Frontal cortex (tissue), 4 donors: ENCODE data around the gene LIN7B. TPM values are rescaled to one million over a fixed set of nuclear protein-coding genes. Genes with fewer than 3 reads are reported as not detected.

ENCODE experiments used
- DNase-seq, 2 donors: peaks; one replicate each; pipeline ENCODE4 v3.0.0; 2012; ENCODE audit warnings: low spot score in 2 of 2
- FAIRE-seq: peaks from 2 replicates; lab custom pipeline; 2012; peaks lifted over from hg19 to GRCh38; lab: Jason Lieb, UNC
- total RNA-seq: library from RNA; depleted of rRNA; stranded (reverse); fragments of >200 nt; gene quantifications from one replicate; pipeline ENCODE4 v1.2.3, GENCODE V29; 2014
- donor health status: control.
- donor health status: control.
- donor health status: control.

Gene LIN7B
- total RNA-seq, 1 donor from 2014 or later: 31.0 TPM

GRCh38 chr19:49092686-49093085, 21.5 kb upstream of the LIN7B start:
- FAIRE-seq (no peak), DNase-seq (no peak)

DNA sequence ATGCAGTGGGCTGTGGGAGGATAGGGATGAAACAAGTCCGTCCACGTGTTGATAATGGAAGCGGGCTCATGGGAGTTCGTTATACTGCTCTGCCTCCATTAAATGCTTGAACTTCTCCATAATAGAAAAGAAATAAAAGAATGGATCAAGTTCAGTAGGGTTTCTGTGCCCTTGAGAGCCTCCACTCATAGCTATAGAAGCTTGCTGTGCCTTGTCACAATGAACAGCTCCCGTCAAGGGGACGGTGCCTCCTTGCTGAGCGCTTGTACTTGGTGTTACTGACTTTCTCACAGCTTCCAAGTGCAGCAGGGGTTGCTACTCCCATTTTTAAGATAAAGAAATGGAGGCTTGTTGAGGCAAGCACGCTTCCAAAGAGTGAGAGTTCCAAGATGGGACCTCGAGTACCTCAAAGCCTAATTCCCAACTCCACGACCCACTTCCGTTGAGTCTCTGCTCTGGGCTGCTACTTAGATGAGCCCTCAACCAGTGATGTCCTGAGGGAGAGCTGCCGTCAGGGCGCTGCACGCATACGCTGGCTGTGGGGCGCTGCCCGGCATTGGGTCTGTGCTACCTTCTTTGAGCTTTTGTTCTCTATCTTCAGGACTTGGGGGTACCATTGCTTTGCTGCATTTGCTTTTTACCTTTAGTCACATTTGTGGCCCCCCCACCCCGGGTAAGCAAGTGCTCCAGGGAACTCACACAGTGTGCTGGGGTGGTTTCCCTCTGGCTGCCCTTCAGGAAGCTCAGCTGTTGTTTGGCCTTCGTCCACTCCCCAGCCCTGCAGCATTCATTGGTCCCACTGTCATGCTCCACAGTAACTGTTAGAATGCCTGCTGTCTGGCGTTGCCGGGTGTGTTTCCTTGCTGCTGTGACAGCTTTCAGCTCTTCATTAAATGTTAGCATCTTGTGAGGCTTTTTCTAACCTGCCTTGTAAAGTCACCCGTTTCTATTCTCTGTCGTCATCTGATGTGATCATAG, 19.4 kb upstream of the LIN7B start:
- FAIRE-seq: no peak
- no peak for DNase-seq

DNA sequence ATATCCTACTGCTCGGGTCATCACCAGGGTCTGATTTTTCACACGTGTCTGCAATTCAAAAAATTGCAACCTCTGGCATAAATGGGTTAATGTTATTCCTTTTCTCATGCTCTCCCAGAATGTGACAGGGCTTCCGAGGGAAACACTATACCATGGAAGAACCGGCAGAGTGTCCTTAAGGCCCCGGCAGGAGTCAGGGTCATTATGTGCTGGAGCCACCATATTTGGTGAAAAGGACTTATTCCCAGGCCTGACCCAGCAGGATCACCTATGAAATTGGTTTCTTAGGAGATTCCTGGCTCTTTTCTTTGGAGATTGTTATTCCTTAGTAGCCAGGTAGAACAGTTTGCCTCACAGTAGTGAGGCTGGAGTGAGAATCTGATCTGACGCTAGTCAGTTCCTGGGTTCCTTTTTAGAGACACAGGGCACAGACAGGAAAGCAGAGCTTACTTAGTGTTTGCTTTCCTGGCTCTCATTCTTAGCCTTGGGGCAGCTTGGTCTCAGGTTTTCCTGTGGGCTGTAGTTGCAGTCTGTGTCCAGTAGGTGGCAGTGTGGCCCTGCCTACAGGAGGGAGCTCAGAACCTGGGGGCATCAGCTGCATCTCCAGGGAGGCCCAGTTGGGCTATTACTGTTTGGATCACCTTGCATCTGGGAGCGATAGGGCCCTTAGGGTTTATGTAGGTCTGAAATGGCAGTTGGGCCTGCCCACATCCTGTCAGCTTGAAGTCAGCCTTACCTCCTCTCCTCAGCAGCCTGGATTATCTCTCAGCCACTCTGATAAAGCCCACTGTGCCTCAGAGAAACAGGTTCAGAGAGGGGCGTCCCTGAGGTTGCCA, 16.5 kb upstream of the LIN7B start:
- no peak for FAIRE-seq

DNA sequence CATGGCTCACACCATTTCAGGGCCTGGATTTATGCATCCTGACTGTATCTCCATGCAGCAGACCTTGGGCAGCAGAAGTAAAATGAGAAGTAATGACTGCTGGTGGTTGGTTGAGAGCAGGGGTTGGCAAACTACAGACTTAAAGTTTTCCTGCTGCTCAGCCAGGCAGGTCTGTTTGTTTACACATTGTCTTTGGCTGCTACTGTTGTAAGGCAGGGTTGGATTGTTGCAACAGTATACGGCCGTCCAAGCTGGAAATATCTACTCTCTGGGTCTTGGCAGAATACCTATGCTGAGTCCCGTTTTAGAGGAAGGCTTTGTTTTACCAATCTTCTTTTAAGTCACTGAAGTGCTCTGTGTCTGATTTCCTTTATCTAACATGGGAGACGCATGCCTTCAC, 15.4 kb upstream of the LIN7B start:
- FAIRE-seq (no peak), DNase-seq (no peak)

More for the DNA sequence above, 16.5 kb upstream of the LIN7B start:
- peak; percentile 69 to 80 for DNase-seq

- DNase-seq: no peak
- no peak for FAIRE-seq
Measured at GRCh38 chr19:49101160-49101559, 13.0 kb upstream of the LIN7B start.

DNA sequence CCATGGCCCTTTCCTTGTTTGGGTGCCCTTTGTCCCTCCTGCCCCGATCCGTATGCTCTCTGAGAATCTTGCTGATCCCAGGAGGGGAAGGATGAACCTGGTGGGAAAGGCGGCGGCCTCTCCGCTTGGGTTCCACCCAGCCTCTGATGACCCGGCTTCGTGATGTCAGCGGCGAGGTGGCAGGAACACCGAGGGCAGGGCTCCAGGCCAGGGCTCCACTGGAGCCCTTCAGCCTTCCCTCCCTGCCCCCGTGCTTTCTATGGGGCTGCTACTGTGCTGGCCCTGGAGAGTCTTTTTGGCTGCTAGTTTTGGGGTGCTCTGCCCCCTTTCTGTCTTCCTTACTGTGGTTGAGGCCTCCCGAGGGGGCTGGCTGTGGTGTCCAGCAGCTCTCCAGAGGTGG, 11.9 kb upstream of the LIN7B start:
- DNase-seq: no peak
- no peak for FAIRE-seq

- no peak for FAIRE-seq
- no peak for DNase-seq
Measured at GRCh38 chr19:49103331-49104085, 10.7 kb upstream of the LIN7B start.

GRCh38 chr19:49104229-49104864, 9.8 kb upstream of the LIN7B start:
- FAIRE-seq: no peak
- no peak for DNase-seq

DNA sequence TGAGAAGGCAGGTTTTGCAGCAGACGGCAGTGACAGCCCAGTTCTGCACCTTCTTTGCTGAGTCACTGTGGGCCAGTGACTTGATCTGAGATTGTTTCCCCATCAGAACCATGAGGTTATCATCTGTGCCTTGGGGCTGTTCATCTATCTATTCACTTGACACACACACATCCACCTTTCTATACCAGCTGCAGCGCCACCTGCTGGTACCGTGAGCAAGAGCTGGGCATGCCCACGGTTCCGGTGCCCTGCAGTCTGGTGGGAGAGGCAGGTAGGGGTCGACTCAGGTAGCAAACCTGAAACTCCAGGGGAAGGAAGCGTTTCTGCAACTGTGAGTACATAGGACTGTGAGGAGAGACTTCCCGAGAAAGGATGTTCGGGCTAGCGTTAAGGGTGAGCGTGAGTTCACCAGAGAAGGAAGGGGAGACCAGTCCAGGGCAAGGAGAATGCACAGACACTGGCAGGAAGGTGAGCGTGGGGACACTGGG, 7.5 kb upstream of the LIN7B start:
- DNase-seq (no peak), FAIRE-seq (no peak)

DNA sequence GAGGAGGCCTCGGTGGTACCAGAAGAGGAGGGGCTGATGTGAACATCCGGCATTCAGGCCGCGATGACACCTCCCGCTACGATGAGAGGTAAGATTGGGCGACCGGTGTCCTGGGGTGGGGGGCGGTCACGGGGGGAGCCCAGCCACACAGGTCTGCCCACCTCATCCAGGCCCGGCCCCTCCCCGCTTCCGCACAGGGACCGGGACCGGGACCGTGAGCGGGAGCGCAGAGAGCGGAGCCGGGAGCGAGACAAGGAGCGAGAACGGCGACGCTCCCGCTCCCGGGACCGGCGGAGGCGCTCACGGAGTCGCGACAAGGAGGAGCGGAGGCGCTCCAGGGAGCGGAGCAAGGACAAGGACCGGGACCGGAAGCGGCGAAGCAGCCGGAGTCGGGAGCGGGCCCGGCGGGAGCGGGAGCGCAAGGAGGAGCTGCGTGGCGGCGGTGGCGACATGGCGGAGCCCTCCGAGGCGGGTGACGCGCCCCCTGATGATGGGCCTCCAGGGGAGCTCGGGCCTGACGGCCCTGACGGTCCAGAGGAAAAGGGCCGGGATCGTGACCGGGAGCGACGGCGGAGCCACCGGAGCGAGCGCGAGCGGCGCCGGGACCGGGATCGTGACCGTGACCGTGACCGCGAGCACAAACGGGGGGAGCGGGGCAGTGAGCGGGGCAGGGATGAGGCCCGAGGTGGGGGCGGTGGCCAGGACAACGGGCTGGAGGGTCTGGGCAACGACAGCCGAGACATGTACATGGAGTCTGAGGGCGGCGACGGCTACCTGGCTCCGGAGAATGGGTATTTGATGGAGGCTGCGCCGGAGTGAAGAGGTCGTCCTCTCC, 6.3 kb upstream of the LIN7B start:
- FAIRE-seq (no peak), DNase-seq (no peak)

DNA sequence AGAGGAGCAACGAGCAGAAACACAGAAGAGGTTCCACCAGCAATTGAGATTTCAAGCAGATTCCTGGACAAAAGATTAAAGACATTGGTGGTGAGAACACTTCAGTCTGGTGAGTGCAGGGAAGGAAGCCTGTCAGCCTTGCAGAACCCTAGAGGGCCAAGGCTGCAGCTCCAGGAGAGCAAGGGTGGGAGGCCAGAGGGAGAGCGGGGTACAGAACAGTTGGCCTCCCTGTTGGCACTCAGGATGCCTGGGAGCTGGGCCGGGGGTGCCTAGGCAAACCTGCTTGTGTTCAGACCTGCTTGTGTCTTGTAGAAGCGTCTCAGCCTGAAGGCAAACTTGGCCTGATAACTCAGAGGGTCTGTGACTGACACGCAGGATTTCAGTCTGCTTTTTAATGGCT, 5.1 kb upstream of the LIN7B start:
- DNase-seq (no peak), FAIRE-seq (no peak)

- FAIRE-seq (no peak), DNase-seq (no peak)
Measured at GRCh38 chr19:49109569-49110233, 4.5 kb upstream of the LIN7B start.

DNA sequence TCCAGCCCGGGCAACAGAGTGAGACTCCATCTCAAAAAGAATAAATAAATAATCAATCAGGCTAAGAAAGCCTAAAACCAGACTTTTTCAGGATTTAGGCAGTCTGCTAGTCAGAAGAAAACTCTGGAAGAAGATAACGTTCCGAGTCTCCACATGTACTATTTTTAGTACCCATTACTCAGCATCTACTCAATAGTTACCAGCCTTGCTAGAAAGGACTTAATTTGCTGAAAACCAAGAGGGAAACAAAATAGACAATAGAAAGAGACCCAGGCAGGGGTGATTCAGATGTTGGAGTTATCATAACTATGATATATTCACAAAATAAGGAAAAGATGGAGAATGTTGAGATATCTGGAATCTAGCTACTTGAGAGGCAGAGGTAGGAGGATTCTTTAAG, 3.6 kb upstream of the LIN7B start:
- FAIRE-seq (no peak), DNase-seq (no peak)

DNA sequence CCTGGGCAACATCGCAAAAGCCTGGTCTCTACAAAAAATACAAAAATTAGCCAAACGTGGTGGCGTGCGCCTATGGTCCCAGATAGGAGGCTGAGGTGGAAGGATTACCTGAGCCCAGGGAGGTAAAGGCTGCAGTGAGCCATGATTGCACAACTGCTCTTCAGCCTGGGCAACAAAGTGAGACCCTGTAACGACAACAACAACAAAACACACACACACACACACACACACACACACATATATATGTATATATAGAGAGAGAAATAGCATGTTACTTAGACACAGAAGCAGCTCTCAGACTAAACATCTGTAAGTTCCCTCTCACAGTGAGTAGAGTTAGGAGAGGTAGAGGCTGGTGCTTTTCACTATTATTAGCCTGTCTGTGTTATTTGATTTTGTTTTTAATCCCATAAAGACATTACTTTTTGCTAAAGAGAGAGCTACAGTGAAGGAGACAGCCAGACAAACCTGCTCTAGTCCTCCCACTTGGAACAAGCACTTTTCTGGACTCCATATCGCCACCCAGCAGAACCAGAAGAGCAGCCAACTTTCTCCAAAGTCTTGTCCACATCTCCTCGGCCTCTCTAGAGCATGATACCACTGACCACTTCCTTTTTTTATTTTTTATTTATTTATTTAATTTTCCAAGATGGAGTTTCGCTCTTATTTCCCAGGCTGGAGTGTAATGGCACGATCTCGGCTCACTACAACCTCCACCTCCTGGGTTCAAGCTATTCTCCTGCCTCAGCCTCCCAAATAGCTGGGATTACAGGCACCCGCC, 2.8 kb upstream of the LIN7B start:
- FAIRE-seq: no peak
- DNase-seq: no peak

DNA sequence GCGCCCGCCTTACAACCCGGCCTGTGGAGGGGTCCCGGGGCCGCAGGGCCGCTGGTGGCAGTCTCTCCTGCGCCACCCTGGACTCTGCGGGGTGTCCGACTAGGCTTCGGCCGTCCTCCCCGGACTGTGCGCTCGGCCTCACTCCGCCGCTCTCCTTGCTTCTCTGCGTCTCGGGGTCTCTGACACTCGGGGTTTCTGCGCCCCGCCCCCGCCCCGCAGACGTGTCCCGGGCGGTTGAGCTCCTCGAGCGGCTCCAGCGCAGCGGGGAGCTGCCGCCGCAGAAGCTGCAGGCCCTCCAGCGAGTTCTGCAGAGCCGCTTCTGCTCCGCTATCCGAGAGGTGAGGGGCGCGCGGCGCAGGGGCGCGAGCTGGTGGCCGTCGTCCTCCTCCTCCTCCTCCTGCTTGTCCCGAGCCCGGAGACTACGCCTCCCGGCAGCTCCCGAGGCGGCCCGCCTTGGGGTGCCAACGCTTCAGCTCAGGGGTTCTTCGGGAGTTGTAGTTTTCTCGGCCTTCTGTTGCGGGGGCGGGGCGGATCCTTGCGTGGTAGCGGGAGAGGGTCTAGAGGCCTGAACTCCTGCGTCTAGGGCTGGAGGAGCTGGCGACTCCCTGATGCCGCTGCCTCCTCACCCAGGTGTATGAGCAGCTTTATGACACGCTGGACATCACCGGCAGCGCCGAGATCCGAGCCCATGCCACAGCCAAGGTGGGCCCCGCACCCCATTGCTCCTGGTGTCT, 627 bp downstream of the LIN7B start:
- DNase-seq (peak; percentile 63 to 81), FAIRE-seq (no peak)

DNA sequence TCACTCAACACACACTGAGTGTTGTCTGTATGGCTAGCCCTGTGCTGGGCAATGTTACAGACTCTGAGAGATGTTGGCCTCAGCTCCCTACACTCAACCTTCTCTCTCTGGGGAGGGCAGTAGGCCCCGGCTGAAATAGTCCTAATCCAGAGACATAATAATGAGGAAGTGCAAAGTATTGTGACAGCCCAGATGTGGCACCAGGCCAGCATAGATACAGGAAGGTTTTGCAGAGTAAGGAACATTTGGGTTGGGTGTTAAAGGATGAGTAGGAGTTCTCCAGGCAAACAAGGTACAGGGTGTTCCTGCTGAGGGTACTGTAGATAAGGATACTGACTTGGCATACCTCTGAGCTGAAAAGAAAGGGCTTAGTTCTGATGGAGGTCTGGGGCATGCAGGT, 2.4 kb downstream of the LIN7B start:
- DNase-seq (no peak), FAIRE-seq (no peak)
